ENCODE results near the gene HPD.
"Not testable (repeated sequence)": the region's sequence is repeated elsewhere in the genome, so short reads cannot be mapped to it uniquely, and the experiment has no call there.

Gene HPD

DNA sequence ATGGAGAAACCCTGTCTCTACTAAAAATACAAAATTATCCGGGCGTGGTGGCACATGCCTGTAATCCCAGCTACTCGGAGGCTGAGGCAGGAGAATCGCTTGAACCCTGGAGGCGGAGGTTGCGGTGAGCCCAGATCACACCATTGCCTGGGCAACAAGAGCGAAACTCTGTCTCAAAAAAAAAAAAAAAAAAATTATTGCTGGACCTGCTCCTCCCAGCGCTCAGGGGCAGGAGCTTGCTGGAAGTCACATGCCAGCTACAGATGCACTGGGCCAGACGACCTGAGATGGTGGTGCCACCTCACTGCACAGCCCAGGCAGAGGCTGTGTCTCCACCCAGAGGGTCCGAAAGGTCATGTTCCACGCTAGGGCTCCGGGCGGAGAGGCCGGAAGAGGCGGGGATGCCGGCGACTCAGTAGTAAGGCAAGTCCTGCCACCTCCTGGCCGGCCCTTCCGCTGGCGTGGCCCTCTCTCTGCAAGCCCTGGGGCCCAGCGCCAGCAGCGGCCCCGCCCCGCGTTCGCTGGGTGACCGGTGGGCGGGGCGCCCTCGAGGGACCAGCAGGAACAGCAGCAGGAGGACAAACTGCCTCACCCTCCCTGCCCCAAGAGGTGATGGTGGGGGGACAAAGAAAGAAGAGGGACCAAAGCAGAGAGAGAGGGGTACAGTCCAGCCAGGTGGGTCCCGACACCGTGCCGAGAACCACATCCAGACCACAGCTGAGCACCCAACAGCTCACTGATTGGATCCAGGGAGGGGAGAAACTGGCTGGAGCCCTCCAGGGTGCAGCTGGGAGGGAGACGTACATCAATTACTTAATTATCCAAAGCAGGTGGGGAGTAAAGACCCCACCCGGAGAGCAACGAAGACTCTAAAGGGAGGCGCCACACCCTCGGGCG lies 61.6 kb downstream of the HPD start:
- DNase-seq, result peak in 1 of 2 experiments; percentile 60

DNA sequence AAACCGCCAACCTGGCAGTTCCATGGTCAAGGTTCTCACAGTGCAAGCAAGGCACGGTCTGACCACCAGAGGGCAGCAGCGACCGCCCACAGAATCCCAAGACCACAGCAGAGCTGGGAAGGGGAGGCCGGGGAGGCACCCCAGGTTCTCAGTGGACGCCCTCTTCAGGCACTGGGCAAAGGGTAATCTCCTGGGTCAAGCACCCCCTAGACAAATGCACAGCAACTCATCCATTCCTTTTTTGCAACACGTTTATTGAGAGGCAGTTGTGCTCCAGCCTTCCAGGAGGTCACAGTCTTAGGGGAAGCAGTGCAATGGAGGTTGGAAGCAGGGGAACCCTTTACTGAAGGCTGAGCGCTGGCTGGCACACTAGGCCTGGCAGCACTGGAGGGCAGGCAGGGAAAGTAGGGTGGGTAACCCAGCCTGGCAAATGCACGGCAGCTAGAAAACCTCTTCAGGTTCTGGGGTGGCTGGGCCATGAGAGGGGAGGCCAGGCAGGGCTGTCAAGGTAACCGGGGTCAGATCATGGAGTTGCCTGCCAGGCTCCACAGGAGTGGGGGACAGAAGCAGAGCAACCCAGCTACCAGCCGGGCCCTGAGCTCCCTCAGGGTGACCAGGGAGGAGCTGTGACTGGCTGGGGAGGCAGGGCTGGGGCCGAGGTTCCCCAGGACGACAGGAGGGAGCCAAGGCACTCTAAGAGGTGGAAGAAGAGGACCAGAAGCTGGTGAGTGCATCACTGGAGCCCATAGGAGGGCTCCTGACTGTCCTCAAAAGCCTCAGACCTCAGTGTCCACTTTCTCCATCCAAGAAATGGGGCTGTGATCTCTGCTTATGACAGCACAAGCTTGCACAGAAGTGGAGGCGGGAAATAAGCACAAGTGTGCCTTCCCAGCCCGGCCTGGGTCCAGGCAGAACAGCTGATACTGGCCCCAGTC lies 63.4 kb downstream of the HPD start:
- DNase-seq, result peak; percentile 64 to 77

DNA sequence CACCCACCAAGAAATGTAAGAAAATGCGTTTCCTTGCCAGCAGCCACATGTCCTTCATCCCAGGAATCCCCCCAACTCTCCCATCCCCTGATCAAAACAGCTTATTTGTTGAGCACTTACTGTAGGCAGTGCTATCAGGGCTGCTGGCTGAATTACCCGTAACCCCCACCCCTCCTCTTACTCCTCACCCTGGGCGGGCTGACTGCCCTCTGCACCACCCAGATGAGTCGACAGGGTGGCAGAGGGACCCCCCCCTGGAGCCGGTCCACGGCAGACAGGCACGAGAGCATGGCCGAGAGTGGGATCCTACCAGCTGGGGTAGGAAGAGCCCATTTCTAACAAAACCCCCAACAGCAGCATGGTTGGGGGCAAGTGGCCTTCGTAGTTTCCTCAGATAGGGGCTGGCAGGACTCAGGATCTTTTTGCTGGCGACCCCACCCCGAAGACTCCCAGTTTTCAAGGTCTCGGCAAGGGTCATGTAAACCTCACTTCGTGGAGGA lies 64.1 kb downstream of the HPD start:
- no peak for DNase-seq

DNA sequence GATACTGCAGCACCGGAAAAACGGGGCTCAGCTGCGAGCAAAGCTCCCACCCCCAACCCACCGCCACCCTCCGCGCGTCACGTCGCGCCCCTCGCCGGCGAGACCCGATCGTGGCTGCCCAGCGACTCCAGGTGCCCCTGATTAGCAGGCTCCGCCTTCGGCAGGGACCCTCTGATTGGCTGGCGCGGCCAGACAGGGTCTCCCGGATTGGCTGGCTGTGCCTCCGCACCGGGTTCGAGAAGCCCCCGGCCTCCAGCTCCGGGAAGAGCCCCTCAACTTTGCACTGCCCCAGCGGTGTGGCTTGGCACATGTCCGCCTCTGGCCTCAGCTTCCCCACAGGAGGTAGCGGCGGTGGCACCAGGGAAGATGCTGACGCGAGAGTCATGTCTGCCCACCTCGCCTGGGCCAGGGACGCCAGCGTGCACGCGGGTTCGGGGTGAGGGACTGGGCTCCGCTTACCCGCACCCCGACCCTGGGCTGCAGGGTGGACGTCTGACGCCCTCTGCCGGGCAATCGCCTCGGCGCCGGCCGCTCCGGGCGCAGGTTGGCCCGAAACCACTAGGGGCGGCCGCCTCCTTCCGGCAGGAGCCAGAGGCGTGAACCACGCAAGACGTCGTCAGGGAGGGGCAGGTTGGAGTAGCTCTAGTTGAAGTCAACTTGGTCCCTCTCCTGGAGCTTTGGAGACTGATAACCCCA lies 64.7 kb downstream of the HPD start:
- DNase-seq, result peak; percentile 38 to 84

DNA sequence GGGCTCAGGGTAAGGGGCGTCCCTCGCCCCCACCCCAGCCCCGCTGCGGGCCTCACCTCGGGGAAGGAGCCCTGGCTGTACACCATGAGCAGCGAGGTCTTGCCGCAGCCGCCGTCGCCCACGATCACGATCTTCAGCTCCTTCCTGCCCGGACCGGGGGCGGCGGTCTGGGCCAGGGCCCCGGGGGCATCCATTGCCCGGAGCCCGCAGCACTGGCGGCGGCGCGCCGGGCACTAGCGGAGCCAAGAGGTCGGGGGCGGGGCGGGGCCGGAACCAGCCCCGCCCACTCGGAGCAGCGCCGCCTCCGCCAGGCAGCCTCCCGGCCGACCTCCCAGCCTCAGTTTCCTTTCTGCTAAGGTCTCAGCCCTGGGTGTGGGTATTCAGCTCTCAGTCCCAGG lies 65.2 kb downstream of the HPD start, which contains the start of gene RHOF:
RHOF (minus strand) TSS at position 249 of the 398 bp plus-strand sequence; CDS start at position 194, 55 bp downstream.
- DNase-seq, result no peak

DNA sequence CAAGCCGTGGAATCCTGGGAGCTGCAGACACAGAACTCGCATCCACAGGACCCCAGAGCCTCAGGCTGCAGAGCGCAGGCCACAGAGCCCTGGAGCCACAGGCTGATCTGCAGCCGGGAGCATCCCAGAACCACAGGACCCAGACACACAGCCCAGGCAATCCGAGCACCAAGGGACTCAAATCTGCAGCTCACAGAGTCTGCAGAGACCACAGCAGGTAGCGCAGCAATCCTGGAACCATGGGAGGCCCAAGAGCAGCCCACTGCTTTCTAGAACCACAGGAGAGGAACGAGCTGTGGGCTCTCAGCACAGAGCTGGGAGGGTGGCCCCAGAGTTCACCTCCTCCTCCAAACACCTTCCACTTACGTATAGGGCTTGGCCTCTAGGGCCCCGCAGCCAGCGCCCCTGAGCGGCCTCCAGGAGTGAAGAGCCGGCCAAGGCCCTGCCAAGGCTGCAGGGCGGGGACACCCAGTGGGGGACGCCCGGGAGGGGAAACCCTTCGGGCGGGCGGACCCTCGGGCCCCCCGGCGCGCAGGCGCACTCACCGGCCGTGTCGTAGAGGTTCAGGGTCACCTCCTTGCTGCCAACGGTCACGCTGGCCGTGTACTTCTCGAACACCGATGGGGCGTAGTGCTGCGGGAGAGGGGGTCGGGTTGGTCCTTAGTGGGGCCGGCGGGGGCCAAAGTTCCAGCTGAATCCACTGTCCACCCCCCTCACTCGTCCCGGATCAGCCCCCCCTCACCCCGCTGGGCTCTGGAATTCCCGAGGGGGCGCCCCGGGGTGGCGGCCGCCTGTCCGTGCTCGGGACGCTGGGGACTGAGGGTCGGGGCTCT lies 65.8 kb downstream of the HPD start:
- DNase-seq, result no peak

DNA sequence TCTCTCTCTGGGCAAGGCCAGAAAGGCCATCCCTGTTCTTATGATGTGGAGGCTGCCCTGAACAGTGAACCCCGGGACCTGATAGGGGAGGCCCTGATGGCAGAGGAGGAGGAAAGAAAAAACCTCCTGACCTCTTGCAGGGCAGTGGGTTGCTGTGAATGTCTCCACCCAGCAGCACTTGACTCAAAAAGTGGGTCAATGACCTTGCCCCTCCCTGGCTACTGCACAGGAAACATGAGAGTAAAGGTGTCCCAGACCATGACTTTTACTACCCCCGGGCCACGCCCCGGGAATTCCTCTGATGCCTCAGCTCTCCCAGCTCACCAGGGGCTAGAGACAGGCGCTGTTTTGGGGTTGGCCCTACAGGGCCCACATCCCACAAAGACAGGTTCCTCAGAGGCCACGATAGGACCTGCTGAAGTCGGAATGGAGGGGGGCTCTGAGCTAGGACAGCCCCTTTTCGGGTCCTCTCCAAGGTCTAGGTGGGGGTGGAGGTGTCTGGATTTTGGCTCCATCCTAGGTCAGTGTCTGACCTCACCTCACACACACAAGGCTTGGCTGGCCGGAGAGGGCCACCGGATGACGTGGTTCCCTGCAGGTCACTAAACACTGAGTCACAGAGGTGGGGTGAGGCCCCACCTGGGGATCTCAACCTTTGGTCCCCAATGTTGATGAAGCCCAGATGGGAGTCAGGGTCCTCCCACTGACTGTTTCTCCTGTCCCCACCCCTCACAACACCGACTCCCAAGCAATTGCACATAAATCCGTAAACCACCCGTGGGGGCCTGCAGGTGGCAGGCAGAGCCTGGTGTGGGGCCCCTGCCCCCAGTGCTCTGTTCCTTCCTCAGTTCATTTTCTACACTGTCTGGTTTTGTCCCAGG lies 66.7 kb downstream of the HPD start:
- no peak for DNase-seq

DNA sequence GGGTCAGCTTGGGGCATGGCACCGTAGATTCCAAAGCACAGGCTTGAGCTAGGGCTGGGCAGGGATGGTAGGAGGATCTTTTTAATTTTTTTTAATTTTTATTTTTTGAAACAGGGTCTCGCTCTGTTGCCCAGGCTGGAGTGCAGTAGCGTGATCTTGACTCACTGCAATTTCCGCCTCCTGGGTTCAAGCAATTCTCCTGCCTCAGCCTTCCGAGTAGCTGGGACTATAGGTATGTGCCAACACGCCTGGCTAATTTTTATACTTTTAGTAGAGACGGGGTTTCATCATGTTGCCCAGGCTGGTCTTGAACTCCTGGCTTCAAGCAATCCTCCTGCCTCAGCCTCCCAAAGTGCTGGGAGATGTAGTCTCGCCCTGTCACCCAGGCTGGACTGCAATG lies 67.9 kb downstream of the HPD start:
- DNase-seq, result not testable (repeated sequence)

DNA sequence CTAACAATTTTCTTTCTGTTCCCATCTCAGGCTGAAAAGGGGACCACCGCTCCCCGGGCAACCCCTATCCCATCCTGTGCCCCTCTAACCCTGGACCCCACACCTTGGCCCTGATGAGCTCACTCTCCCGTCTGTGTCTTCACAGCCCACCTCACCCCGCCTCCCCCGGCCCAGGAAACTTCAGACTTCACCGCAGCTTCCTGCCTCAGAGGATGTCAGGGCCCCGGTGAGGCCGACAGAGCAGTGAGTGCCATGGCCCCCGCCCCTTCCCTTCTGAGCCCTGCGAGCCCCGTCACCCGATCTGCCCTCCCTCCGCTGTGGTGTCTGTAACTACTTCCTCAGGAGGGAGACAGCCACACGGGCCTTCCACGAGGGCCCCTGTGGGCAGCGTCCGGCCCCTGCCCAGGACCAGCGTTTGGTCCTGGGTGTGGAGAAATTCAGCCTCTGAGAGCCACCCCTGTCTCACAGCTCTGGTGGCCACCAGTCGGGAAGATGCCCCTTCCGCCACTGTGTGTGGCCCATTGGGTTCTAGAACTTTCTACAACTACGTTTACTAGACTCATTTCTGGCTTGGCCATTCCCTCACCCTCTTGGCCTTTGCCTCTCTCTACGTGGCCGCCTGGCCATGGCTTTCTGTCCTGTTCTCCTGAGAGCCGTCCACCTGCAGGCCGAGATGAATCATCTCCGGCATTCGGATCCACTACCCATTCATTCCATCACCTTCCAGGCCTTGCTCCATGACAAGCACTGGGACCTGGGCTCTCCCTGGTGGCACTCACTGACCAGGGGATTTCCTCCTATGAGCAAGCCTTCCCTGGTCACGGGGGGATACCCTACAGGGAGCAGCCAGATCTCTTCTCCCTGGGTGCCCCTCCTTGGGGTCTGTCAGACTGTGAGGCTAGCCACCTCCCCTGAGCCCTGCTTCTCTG lies 68.6 kb downstream of the HPD start:
- no peak for DNase-seq

All from NCI-H524 (cell line).